AG10803 (cell line): Measurements from ENCODE around the gene COL18A1.

ENCODE experiments used
- DNase-seq: peaks from one replicate; pipeline ENCODE4 v3.0.0; 2010; ENCODE audit warnings: low read depth
- H3K4me3 ChIP-seq: 2 replicates; pipeline ENCODE4 v1.5.1; 2011; ENCODE audit warnings: mild to moderate bottlenecking, low read length, control low read depth
- TF ChIP-seq, protein P1 (sequence below): conservative IDR thresholded peaks from 2 replicates; pipeline ENCODE4 v1.5.1; 2011; ENCODE audit warnings: mild to moderate bottlenecking, low read length, control low read depth, inconsistent platforms

The COL18A1 gene

DNA sequence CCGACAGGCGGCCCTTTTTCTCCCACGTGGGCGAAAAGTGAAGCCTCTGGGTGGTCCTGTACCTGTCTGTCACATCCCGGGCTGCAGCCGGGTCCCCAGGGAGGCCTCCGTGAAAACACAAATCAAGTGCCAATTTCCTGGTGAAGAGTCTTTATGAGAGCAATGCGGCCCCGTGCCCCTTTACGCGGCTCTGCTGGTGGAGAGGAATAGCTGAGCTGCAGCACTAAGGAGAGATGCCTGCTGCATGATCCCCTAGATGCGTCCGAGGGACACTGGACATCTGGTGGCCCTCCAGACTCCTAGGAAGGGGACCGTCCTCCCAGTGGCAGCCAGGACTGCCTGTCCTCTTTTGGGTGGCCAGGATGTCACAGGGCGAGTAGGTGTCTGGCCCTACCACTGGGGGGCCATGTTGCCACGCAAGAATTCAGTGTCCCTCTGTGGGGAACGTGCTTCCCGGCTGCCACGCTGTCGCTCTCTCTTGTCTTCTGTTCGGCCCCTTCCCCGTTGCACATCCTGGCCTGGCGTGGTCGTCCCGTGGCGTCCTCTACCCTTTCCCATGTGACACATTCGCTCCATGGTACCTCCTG lies 38.7 kb downstream of the COL18A1 start:
- no peak overlapping the region for H3K4me3 ChIP-seq
- DNase-seq, result no peak
- TF ChIP-seq, protein P1, sequence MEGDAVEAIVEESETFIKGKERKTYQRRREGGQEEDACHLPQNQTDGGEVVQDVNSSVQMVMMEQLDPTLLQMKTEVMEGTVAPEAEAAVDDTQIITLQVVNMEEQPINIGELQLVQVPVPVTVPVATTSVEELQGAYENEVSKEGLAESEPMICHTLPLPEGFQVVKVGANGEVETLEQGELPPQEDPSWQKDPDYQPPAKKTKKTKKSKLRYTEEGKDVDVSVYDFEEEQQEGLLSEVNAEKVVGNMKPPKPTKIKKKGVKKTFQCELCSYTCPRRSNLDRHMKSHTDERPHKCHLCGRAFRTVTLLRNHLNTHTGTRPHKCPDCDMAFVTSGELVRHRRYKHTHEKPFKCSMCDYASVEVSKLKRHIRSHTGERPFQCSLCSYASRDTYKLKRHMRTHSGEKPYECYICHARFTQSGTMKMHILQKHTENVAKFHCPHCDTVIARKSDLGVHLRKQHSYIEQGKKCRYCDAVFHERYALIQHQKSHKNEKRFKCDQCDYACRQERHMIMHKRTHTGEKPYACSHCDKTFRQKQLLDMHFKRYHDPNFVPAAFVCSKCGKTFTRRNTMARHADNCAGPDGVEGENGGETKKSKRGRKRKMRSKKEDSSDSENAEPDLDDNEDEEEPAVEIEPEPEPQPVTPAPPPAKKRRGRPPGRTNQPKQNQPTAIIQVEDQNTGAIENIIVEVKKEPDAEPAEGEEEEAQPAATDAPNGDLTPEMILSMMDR, result 0 out of 2 replicates have a peak, but pooled peaks have one; percentile 18

GRCh38 chr21:45444385-45444784 lies 39.4 kb downstream of the COL18A1 start:
- no peak for DNase-seq
- no peak overlapping the region for H3K4me3 ChIP-seq
- TF ChIP-seq, protein P1, result no peak

DNA sequence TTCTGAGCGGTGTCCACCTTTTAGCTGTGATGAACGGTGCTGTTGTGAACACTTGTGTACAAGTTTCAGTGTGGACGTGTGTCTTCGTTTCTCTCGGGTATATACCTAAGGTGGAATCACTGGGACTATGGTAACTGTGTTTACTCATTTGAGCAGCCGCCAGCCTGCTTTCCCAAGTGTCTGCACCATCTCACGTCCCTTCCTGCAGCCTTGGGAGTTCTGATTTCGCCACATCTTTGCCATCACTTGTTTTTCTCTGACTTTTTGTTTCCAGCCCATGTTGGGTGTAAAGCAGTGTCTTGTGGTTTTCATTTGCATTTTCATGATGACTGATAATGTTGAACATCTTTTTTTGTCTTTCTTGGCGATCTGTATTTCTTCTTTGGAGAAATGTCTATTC lies 40.4 kb downstream of the COL18A1 start:
- no peak overlapping the region for H3K4me3 ChIP-seq
- no peak for DNase-seq
- TF ChIP-seq, protein P1, result no peak

- no peak overlapping the region for H3K4me3 ChIP-seq
Measured at GRCh38 chr21:45447821-45448220, 42.9 kb downstream of the COL18A1 start.

GRCh38 chr21:45448283-45448809 lies 43.4 kb downstream of the COL18A1 start:
- H3K4me3 ChIP-seq, result no peak overlapping the region
- DNase-seq, result no peak
- TF ChIP-seq, protein P1, result no peak

More at GRCh38 chr21:45447821-45448220, 42.9 kb downstream of the COL18A1 start:
- TF ChIP-seq, protein P1, result no peak
- no peak for DNase-seq

GRCh38 chr21:45448810-45449657 lies 44.1 kb downstream of the COL18A1 start:
- no peak for DNase-seq
- TF ChIP-seq, protein P1, result no peak
- H3K4me3 ChIP-seq, result no peak overlapping the region
